Islet of Langerhans (tissue), 1 donor: ENCODE measurements around the gene DYNC1I1.

ENCODE experiments used
- FAIRE-seq: peaks from one replicate; lab custom pipeline; 2011; peaks lifted over from hg19 to GRCh38; lab: Jason Lieb, UNC

Gene DYNC1I1

GRCh38 chr7:95861041-95861440 is 88.7 kb downstream of the DYNC1I1 start:
- FAIRE-seq = no peak

- FAIRE-seq = no peak
Observed at GRCh38 chr7:95863623-95864022, 91.3 kb downstream of the DYNC1I1 start.

- no peak for FAIRE-seq
Observed at GRCh38 chr7:95865716-95866371, 93.5 kb downstream of the DYNC1I1 start.

GRCh38 chr7:95867309-95867708 is 95.0 kb downstream of the DYNC1I1 start:
- FAIRE-seq = no peak

GRCh38 chr7:95871075-95871848 is 98.9 kb downstream of the DYNC1I1 start:
- peak; percentile 91 for FAIRE-seq

- FAIRE-seq = no peak
Observed at GRCh38 chr7:95871896-95872295, 99.5 kb downstream of the DYNC1I1 start.

- FAIRE-seq = no peak
Observed at GRCh38 chr7:95874129-95874528, 101.8 kb downstream of the DYNC1I1 start.

GRCh38 chr7:95874541-95875265 is 102.3 kb downstream of the DYNC1I1 start:
- FAIRE-seq = no peak

GRCh38 chr7:95875519-95875918 is 103.2 kb downstream of the DYNC1I1 start:
- FAIRE-seq = no peak

- no peak for FAIRE-seq
Observed at GRCh38 chr7:95878677-95879076, 106.3 kb downstream of the DYNC1I1 start.

- no peak for FAIRE-seq
Observed at GRCh38 chr7:95881597-95881996, 109.2 kb downstream of the DYNC1I1 start.

GRCh38 chr7:95883217-95883616 is 110.9 kb downstream of the DYNC1I1 start:
- no peak for FAIRE-seq

- FAIRE-seq = no peak
Observed at GRCh38 chr7:95886501-95887090, 114.2 kb downstream of the DYNC1I1 start.

- FAIRE-seq = no peak
Observed at GRCh38 chr7:95893484-95893883, 121.1 kb downstream of the DYNC1I1 start.

GRCh38 chr7:95897557-95898251 is 125.3 kb downstream of the DYNC1I1 start:
- FAIRE-seq = no peak

- no peak for FAIRE-seq
Observed at GRCh38 chr7:95899919-95900513, 127.7 kb downstream of the DYNC1I1 start.

GRCh38 chr7:95901006-95901405 is 128.7 kb downstream of the DYNC1I1 start:
- FAIRE-seq = no peak

- FAIRE-seq = no peak
Observed at GRCh38 chr7:95904099-95904498, 131.7 kb downstream of the DYNC1I1 start.

- FAIRE-seq = no peak
Observed at GRCh38 chr7:95905167-95905566, 132.8 kb downstream of the DYNC1I1 start.

- no peak for FAIRE-seq
Observed at GRCh38 chr7:95906851-95907250, 134.5 kb downstream of the DYNC1I1 start.

- no peak for FAIRE-seq
Observed at GRCh38 chr7:95907337-95907736, 135.0 kb downstream of the DYNC1I1 start.

- FAIRE-seq = no peak
Observed at GRCh38 chr7:95908499-95908898, 136.1 kb downstream of the DYNC1I1 start.
